Ascending aorta (tissue), 2 donors: ENCODE data around the gene SLC1A3. TPM values are rescaled to one million over a fixed set of nuclear protein-coding genes. Genes with fewer than 3 reads are reported as not detected.

ENCODE experiments used
- DNase-seq, 2 donors: peaks; one replicate each; pipeline ENCODE4 v3.0.0-alpha.2; 2019; ENCODE audit warnings: low spot score in 2 of 2
- H3K27ac ChIP-seq, 2 donors: fragments of 200-600 bp; sonication (generic); one replicate each; pipeline ENCODE4 v1.5.1; 2016 to 2017; ENCODE audit warnings: mild to moderate bottlenecking in 1 of 2
- H3K27me3 ChIP-seq: fragments of 200-600 bp; sonication (generic); one replicate; pipeline ENCODE4 v1.5.1; 2017
- H3K36me3 ChIP-seq, 2 donors: fragments of 200-600 bp; sonication (generic); one replicate each; pipeline ENCODE4 v1.5.1; 2016
- H3K4me1 ChIP-seq, 2 donors: fragments of 200-600 bp; sonication (generic); one replicate each; pipeline ENCODE4 v1.5.1; 2016 to 2017; ENCODE audit warnings: mild to moderate bottlenecking in 1 of 2
- H3K4me3 ChIP-seq, 2 donors: fragments of 200-600 bp; sonication (generic); one replicate each; pipeline ENCODE4 v1.5.1; 2016 to 2017; ENCODE audit warnings: mild to moderate bottlenecking in 1 of 2
- H3K9me3 ChIP-seq, 2 donors: fragments of 200-600 bp; sonication (generic); one replicate each; pipeline ENCODE4 v1.5.1; 2016
- intact Hi-C: fragments of 100-400 bp; cut with DNase I; formaldehyde crosslinking; loops from one replicate; pipeline ENCODE4 v1.15.1; 2023
- total RNA-seq: library from RNA; depleted of rRNA; stranded (reverse); fragments of >200 nt; gene quantifications from one replicate; pipeline ENCODE4 v1.1.0, GENCODE V29; 2016
- TF ChIP-seq, protein P1 (sequence below), 3 experiments: fragments of 200-600 bp in 2 of 3; fragments of 450-650 bp in 1 of 3; sonication (generic) in 2 of 3; IDR thresholded peaks; one replicate each; pipeline ENCODE4 v1.5.1; 2016 to 2019; ENCODE audit warnings: antibody characterized with exemption in 3 of 3, mild to moderate bottlenecking in 1 of 3, moderate library complexity in 1 of 3

The SLC1A3 gene
- total RNA-seq, 1 donor from 2014 or later, result 3.0 TPM

DNA sequence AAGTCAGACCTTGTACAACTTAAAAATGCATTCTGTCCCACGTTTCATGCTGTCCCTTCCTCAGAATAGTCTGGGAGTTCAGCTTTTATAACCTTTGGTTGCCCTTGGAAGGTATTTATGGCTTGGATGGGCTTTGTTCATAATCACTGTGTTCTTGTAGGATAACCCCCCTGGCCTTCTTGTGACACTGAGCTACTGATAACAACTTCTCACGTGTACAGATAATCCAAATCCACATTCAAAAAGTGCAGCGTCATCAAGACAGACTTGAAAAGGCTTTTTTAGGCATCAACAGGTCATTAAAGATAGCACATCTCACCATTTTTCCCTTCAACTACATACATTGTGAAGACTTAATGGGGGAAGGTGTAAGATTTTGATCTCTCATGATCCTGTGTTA is 42.0 kb downstream of the SLC1A3 start:
- TF ChIP-seq, protein P1, sequence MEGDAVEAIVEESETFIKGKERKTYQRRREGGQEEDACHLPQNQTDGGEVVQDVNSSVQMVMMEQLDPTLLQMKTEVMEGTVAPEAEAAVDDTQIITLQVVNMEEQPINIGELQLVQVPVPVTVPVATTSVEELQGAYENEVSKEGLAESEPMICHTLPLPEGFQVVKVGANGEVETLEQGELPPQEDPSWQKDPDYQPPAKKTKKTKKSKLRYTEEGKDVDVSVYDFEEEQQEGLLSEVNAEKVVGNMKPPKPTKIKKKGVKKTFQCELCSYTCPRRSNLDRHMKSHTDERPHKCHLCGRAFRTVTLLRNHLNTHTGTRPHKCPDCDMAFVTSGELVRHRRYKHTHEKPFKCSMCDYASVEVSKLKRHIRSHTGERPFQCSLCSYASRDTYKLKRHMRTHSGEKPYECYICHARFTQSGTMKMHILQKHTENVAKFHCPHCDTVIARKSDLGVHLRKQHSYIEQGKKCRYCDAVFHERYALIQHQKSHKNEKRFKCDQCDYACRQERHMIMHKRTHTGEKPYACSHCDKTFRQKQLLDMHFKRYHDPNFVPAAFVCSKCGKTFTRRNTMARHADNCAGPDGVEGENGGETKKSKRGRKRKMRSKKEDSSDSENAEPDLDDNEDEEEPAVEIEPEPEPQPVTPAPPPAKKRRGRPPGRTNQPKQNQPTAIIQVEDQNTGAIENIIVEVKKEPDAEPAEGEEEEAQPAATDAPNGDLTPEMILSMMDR (IDR thresholded peaks at IDR 0.05), result no peak
- intact Hi-C loops, result no loop called here
- H3K27ac ChIP-seq, result no peak overlapping the region
- peaks cover 0 to 3% of the 10 kb centered on the region in 2 donors for H3K4me1 ChIP-seq
- DNase-seq, result no peak
- no peak overlapping the region for H3K4me3 ChIP-seq
- H3K36me3 ChIP-seq, result no peaks in the 10 kb centered on the region
- no peaks in the 10 kb centered on the region for H3K9me3 ChIP-seq
- H3K27me3 ChIP-seq, result no peaks in the 10 kb centered on the region

DNA sequence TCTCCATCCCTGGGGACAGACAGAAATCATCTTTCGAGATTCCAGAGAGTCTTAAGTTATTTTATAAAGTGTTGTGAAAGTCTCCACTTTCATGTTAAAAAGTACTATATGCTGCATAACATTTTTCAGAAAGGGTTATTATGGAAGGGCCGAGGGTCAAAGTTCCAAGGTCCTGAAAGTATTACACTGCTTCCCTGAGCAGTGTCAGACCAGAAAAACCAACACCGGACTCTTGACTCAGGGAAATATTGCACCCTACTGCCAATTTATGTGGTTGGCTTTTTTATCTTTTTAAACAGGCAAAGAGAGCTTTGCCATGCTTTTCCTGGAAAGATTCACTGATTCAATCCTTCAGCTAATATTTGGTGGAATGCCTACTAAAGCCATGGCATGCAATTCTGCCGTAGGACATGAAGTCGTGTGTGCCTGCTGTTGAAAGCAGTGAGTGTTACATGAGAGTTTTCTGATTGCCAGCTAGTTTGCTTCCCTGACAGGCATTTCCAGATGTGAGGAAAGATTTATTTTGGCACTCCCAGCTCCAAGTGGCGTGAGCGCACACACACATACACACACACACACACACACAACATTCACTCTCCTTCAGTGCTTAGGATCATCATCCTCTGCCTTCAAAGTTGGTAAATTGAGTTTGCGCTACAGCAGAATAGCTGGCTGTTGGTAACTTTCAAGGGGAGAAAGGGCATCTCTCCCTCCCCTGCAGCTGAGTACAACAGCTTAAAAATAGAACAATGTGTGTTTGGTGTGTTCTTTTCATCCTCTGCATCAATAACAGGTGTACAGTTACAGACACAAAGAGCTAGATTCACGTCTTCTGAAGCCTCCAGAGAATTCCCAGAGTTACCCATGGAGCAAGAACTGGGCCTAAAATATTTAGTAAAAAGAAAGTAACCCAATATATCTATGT is 45.6 kb downstream of the SLC1A3 start:
- Histone ChIP-seq H3K27me3 (no peaks in the 10 kb centered on the region), H3K4me1 (peaks cover 0 to 3% of the 10 kb centered on the region in 2 donors), H3K27ac (no peak overlapping the region), H3K4me3 (no peak overlapping the region), H3K9me3 (no peaks in the 10 kb centered on the region), H3K36me3 (no peaks in the 10 kb centered on the region)
- no peak for DNase-seq
- TF ChIP-seq, protein P1 (IDR thresholded peaks at IDR 0.05), result no peak
- intact Hi-C loops, result no loop called here

DNA sequence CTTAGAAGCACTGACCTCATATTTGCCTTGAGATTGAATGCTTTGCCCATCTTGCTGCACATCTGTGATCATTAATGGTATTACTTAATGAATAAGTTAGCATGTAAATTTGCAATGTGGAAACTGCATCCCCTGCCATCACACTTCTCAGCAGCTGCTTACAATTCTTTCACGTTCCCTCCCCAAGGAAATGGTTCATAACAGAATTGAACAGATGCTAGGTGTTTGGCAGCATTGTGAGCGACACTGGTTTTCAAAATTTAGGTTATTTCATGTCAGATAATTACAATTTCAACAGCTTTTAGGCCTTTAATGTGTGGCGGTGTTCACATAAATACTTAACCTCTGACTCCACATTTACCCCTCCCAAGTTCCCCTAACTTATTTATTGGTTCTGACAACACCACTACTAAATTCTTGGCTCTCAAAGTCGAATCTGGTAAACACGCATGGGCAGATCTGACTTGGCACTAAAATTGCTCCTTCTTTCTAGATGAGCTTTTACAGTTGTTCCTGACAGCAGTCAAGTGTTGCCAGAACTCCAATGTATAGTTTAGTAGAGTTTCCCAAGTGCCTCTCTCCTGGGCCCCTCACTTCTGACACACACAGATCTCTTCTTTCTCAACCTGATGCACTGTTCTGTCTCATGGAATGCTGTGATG is 46.8 kb downstream of the SLC1A3 start:
- H3K36me3 ChIP-seq, result no peaks in the 10 kb centered on the region
- no peaks in the 10 kb centered on the region for H3K9me3 ChIP-seq
- H3K27ac ChIP-seq, result no peak overlapping the region
- DNase-seq, result no peak
- TF ChIP-seq, protein P1 (IDR thresholded peaks at IDR 0.05), result no peak
- H3K27me3 ChIP-seq, result no peaks in the 10 kb centered on the region
- H3K4me3 ChIP-seq, result no peak overlapping the region
- peaks cover 3 to 6% of the 10 kb centered on the region in 2 donors for H3K4me1 ChIP-seq
- intact Hi-C loops, result no loop called here

DNA sequence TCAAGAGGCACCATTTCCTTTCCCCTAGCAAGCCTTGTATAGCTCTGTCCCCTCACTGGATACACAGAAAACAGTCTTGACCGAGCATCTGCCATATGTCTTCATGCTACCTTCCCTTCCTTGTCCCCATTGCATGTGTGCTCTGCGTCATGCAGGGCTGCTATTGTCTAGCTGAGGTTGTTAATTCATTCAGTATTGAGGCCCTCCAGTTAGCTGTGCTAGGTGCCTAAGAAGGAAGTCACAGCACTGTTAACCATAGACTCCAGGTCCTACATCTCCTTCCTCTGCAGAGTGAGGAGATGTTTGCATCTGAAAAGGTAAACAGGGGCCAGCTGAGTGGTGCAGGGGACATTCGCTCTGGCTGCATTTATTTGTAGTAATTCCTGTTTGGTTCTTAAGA is 48.2 kb downstream of the SLC1A3 start:
- no peak overlapping the region for H3K27ac ChIP-seq
- intact Hi-C loops, result no loop called here

DNA sequence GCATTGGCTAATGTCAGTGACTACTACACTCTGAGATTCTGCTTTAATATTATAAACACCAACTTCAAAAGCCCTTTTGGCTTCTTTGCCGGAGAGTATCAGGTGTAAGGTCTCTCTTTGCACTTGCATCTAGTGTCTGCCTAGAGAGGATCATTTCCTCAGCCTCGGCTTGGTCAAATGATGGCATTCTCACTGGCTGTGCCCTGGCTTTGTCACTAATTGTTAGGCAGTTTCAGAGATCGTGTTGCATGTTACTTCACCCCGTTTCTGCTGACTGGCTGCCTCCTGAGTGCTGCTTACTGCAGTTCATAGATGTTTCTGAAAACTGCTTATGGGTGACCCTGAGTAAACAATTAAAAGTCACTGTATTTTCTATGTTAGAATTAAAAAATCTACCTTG is 48.8 kb downstream of the SLC1A3 start:
- intact Hi-C loops, result loop anchor here (5.0 kb wide), 1 partner anchor 37 kb away; no protein-coding TSS in a partner anchor
- Histone ChIP-seq H3K27me3 (no peaks in the 10 kb centered on the region), H3K9me3 (no peaks in the 10 kb centered on the region), H3K27ac (no peak overlapping the region), H3K36me3 (no peaks in the 10 kb centered on the region), H3K4me1 (peaks cover 3 to 7% of the 10 kb centered on the region in 2 donors), H3K4me3 (no peak overlapping the region)
- DNase-seq, result peak; percentile 29 to 66
- TF ChIP-seq, protein P1 (IDR thresholded peaks at IDR 0.05), result no peak

More for the DNA sequence above, 48.2 kb downstream of the SLC1A3 start:
- H3K36me3 ChIP-seq, result no peaks in the 10 kb centered on the region
- peaks cover 3 to 7% of the 10 kb centered on the region in 2 donors for H3K4me1 ChIP-seq
- DNase-seq, result no peak
- TF ChIP-seq, protein P1 (IDR thresholded peaks at IDR 0.05), result no peak
- H3K27me3 ChIP-seq, result no peaks in the 10 kb centered on the region
- H3K9me3 ChIP-seq, result no peaks in the 10 kb centered on the region
- H3K4me3 ChIP-seq, result no peak overlapping the region
